Measurements from ENCODE around the gene NMRK1. TPM values are rescaled to one million over a fixed set of nuclear protein-coding genes. Genes with fewer than 3 reads are reported as not detected.

The NMRK1 gene
- polyA plus RNA-seq, 1 experiment, result 14.4 TPM

GRCh38 chr9:75104607-75105006 lies 16.7 kb upstream of the NMRK1 start:
- ChIA-PET POLR2A (no interaction called here), CTCF (interaction anchor here (0.6 to 1.0 kb wide), 3 partner anchors 82 to 368 kb away, joined by 3 to 4 read pairs (median 4); no protein-coding TSS in a partner anchor)
- H3K4me3 ChIP-seq (ENCODE audit: low read depth, low read length), result no peak overlapping the region
- TF ChIP-seq CTCF (IDR thresholded peaks at IDR 0.05; ENCODE audit: low read depth, low read length), result no peak
- DNase-seq (ENCODE audit: low read depth, low spot score), result no peak
- H3K27ac ChIP-seq (ENCODE audit: low read depth, low read length), result no peak overlapping the region
- H3K9me3 ChIP-seq (ENCODE audit: control insufficient read depth, insufficient read depth, low read length), result no peaks in the 10 kb centered on the region
- no peaks in the 10 kb centered on the region for H3K27me3 ChIP-seq (ENCODE audit: control insufficient read depth, insufficient read depth, low read length)

GRCh38 chr9:75102177-75102790 lies 14.3 kb upstream of the NMRK1 start:
- no peak for DNase-seq (ENCODE audit: low read depth, low spot score)
- Histone ChIP-seq H3K27me3 (ENCODE audit: control insufficient read depth, insufficient read depth, low read length) (no peaks in the 10 kb centered on the region), H3K4me3 (ENCODE audit: low read depth, low read length) (no peak overlapping the region), H3K9me3 (ENCODE audit: control insufficient read depth, insufficient read depth, low read length) (no peaks in the 10 kb centered on the region), H3K27ac (ENCODE audit: low read depth, low read length) (no peak overlapping the region)
- ChIA-PET CTCF (interaction anchor here (0.7 to 1.8 kb wide), 3 partner anchors 15 to 150 kb away, joined by 3 to 8 read pairs (median 4); partner anchors contain the start of genes C9orf40, NMRK1 and OSTF1), POLR2A (no interaction called here)
- no peak for TF ChIP-seq CTCF (IDR thresholded peaks at IDR 0.05; ENCODE audit: low read depth, low read length)

DNA sequence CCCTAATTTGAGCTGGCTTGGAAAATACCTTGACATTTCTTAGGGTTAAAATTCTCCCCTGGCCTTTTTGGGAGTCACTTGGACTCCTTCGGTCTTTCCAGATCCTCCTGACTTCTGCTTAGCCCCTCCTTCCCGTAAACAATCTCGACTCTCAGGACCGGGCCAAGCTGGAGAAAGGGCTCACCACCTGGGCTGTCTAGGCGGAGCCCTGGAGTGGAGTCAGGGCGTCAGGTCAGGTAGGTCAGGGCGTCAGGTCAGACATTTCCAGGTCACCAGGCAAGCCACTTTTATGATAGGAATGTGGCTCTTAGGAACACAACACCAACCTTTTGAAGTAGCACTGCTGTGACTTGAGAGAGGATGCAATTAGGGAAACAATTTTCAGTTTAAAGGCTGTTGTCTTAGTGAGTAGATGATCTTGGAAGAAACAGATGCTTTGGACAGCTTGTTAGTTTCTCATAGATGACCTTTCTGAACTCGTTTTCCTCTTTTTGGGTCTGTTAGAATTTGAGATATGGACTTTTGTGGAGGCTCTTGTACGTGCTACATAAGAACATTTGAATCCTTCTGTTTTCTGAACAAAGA lies 13.1 kb upstream of the NMRK1 start:
- no peak overlapping the region for H3K4me3 ChIP-seq (ENCODE audit: low read depth, low read length)
- DNase-seq (ENCODE audit: low read depth, low spot score), result no peak
- no peaks in the 10 kb centered on the region for H3K9me3 ChIP-seq (ENCODE audit: control insufficient read depth, insufficient read depth, low read length)
- ChIA-PET CTCF (interaction anchor here (0.6 to 1.2 kb wide), 4 partner anchors 9 to 149 kb away, joined by 3 read pairs; partner anchors contain the start of gene C9orf40), POLR2A (no interaction called here)
- H3K27me3 ChIP-seq (ENCODE audit: control insufficient read depth, insufficient read depth, low read length), result no peaks in the 10 kb centered on the region
- TF ChIP-seq CTCF (IDR thresholded peaks at IDR 0.05; ENCODE audit: low read depth, low read length), result no peak
- no peak overlapping the region for H3K27ac ChIP-seq (ENCODE audit: low read depth, low read length)

GRCh38 chr9:75096796-75097195 lies 8.8 kb upstream of the NMRK1 start:
- H3K9me3 ChIP-seq (ENCODE audit: control insufficient read depth, insufficient read depth, low read length), result no peaks in the 10 kb centered on the region
- no peaks in the 10 kb centered on the region for H3K27me3 ChIP-seq (ENCODE audit: control insufficient read depth, insufficient read depth, low read length)
- CTCF ChIA-PET, result interaction anchor here (0.8 to 2.0 kb wide), 2 partner anchors 88 to 95 kb away, joined by 3 to 7 read pairs; no protein-coding TSS in a partner anchor
- no peak for TF ChIP-seq CTCF (IDR thresholded peaks at IDR 0.05; ENCODE audit: low read depth, low read length)
- no peak for DNase-seq (ENCODE audit: low read depth, low spot score)
- H3K27ac ChIP-seq (ENCODE audit: low read depth, low read length), result peak overlapping the region; percentile 40
- no peak overlapping the region for H3K4me3 ChIP-seq (ENCODE audit: low read depth, low read length)
- POLR2A ChIA-PET, result no interaction called here

DNA sequence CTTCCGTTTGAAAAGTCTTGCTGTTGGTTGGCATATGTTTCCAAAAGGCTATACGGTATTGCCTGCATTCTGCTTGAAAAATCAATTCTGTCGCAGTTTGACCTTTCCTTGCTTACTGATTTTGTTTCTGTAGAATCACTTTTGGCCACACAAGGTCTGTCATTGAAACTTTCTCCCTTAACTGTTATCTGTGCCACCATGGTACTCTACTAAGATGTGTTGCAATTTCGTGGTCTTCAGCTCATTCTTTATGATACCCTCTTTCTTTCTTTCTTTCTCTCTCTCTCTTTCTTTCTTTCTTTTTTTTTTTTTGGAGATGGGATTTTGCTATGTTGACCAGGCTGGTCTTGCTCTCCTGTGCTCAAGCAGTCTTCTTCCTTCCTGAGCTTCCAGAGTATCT lies 4.8 kb upstream of the NMRK1 start:
- Histone ChIP-seq H3K27me3 (ENCODE audit: control insufficient read depth, insufficient read depth, low read length) (no peaks in the 10 kb centered on the region), H3K9me3 (ENCODE audit: control insufficient read depth, insufficient read depth, low read length) (peaks cover 2% of the 10 kb centered on the region; the same call in 1 of the 2 replicates), H3K4me3 (ENCODE audit: low read depth, low read length) (no peak overlapping the region), H3K27ac (ENCODE audit: low read depth, low read length) (no peak overlapping the region)
- ChIA-PET POLR2A (no interaction called here), CTCF (interaction anchor here (0.6 to 2.7 kb wide), 6 partner anchors 8 to 319 kb away, joined by 3 to 9 read pairs (median 5); partner anchors contain the start of gene C9orf40)
- TF ChIP-seq CTCF (IDR thresholded peaks at IDR 0.05; ENCODE audit: low read depth, low read length), result no peak
- DNase-seq (ENCODE audit: low read depth, low spot score), result no peak
